GM18511 (cell line): ENCODE measurements around the gene ANGPTL8.

Source experiments
- ATAC-seq: cut with Tn5 transposase; IDR thresholded peaks from one replicate; pipeline ENCODE4 v1.9.1; 2021; ENCODE audit warnings: mild to moderate bottlenecking, moderate library complexity; ENCODE audit not compliant: unreplicated experiment

Gene ANGPTL8

DNA sequence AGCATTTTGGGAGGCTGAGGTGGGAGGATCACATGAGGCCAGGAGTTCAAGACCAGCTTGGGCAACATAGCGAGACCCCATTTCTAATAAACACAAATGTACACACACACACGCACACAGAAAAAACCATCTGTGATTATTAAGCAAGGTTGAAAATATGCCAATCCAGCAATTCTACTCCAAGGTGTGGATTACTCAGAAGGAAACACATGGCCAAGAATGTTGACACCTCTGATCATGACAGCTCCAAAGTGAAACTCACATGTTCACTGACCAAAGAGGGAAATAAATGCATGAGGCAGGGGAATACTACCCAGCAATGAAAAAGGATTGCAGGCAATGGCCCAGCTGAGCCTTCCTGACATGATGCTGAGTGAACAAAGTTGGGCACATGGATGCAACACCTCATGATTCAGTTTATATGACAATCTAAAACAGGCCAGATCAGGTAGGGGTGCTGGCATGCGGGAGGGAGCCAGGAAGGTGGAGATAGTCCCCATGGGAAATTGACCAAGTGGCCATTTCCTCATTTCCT is 18.5 kb downstream of the ANGPTL8 start:
- ATAC-seq: no peak

DNA sequence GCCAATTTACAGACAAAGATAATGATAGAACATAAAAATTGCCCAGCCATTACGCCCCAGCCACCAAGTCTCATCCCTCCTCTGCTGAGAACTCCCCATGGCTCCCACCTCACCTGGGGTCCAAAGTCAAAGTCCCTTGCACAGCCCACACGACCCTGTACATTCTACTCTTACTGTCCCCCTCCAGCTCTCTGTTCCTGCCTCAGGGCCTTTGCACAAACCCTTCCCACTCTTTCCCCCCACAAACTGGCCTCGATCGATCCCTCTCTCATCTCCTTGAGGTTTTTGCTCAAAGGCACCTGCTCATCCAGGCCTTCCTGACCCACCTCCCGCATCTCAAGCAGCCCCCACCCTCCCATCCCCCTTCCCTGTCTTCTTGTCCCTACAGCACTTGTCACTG is 21.6 kb downstream of the ANGPTL8 start:
- ATAC-seq: no peak

DNA sequence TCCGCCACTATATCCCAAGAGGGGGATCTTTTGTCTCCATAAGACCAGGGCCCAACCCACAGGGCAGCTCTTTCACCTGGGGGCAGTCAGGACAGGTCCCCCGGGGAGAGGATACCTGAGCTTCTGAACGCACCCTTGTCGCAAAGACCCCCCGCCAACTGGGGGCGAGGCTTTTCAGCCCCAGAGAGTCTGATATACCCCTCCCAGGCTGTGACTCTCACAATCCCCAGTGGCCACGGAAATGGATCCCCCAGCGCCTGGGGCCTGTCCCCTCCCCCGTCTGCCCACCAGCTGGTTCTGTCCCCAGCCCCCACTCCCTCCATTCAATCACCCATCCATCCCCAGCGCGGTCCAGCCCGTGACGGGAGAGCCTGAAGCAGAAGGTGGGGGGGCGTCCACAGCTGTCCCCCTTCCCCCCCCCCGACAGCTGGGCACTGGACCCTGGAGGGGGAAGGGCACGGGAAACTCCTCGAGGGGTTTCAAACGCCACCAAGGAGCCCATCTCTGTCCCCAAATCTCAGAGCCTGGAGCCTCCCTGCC is 22.1 kb downstream of the ANGPTL8 start:
- ATAC-seq: no peak

DNA sequence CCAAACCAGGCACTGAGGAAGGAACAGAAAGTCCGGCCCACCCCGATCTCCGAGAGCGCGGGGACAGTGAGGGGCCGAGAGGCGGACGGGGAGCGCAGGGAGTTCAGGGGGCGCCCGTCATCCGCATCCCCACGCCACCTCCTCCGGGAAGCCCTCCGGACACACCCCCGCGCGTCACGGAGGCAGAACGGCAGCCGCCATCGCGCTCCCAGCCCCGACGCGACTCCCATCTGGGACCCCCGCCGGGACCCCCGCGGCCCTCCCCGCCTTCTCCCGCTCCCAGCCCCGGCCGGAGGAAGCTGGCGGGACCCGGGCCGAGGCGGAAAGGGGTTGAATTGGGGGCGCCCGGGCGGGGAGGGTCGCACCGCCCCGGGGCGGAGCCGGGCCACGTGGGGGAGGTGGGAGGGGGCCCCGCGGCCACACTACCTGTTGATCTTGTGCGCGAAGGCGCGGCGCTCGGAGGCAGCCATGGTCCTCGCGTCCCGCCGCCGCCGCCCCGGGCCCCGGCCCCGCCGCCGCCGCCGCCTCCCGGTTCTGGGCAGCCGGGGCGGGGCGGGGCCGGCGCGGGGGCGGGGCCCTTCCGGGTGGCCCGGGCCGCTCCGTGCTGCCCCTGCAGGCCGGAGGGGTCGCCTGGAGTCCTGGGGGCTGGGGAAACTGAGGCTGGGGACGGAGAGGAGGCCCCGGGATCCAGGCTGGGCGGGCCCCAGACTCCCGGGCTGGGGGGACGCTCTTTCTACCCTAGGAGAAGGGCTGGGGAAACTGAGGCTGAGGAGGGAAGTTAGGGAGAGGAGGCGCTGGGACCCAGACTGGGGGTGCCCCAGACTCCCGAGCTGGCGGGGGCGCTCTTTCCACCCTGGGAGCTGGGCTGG is 22.8 kb downstream of the ANGPTL8 start, which contains the start of gene DOCK6:
DOCK6 (minus strand) TSS at position 554 of the 869 bp plus-strand sequence; CDS start at position 470, 84 bp downstream.
- no peak for ATAC-seq

DNA sequence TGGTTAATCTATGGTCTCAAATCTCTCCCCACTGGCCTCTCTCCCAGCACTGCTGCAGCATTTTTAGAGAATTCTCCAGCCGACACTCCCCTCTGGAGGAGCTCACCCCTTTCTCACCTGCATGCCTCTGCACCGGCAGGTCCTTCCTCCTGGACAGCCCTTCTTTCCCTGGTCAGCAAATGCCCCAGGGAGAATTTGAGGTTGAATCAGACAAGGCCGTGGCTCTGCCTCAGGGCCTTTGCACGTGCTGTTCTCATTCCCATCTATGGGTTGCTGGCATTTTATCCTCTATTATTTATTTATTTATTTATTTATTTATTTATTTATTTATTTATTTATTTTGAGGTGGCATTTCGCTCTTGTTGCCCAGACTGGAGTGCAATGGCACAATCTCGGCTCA is 24.3 kb downstream of the ANGPTL8 start:
- no peak for ATAC-seq

DNA sequence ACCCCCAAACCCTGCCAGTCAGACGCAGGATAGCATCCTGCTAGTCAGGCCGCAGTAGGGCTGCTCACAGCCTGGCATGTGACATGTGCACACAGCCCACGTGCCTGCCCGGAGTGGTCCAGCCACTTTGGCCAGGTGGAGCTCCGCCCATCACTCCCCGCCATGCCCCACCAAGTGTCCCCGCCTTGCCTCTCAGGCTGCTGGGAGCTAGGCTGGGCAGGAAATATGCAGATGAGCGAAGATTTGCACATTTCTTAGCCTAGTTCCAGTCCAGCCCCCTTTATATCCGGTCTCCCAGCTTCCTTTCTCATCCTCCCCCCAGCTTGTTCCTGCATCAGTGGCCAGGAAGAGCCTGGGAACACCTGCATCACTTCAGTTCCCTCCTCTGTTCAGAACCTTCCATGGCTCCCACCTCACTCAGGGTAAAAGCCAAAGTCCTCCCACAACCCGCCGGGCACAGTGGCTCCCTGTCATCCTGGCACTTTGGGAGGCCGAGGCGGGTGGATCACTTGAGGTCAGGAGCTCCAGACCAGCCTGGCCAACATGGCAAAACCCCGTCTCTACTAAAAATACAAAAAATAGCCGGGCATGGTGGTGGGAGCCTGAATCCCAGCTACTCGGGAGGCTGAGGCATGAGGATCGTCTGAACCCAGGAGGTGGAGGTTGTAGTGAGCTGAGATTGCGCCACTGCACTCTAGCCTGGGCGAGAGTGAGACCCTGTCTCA is 25.2 kb downstream of the ANGPTL8 start:
- ATAC-seq: no peak

DNA sequence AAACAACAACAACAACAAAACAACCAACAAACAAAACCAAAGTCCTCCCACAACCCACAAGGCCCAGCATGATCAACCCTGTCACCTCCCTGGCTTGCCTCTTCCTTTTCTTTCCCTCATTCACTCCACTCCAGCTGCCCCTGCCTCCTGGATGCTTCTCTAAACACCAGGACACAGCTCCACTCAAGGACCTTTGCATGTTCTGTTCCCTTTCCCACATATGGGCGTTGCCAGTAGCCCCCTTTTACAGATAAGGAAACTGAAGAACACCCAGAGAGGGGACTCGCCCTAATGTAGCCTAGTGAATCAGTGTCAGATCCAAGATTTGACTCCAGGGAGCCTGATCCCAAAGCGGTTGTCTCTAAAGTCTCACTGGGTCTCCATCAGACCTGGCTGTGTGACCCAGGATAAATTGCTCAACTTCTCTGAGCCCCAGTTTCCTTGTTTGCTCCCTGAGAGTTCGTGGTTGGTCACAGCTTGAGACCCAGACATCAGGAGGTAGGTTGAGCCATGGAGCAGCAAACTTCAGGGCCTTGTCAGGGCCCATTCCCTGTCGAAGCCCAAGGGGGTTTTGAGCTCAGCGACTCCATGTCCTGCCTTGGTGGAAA is 25.9 kb downstream of the ANGPTL8 start:
- no peak for ATAC-seq

DNA sequence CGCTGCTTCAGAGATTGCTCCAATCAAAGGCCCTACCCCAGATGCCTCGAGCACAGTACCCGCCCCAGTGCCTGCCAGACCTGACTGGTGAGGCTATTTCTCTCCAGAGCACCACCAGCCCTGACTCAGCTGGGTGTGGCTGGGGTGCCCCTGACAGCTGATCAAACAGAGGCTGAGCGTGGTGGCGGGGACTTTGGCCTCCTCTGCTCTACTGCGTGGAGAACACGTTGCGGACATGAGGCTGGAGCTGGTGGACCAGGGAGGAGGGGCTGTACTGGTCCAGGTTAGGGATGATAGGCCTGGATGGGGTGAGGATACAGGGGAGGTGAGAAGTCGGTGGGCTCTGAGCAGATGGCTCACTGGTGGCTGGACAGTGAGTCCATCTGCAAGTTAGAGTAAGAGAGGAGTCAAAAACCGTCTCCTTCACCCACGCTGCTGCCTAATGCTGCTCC is 26.4 kb downstream of the ANGPTL8 start:
- ATAC-seq: no peak

DNA sequence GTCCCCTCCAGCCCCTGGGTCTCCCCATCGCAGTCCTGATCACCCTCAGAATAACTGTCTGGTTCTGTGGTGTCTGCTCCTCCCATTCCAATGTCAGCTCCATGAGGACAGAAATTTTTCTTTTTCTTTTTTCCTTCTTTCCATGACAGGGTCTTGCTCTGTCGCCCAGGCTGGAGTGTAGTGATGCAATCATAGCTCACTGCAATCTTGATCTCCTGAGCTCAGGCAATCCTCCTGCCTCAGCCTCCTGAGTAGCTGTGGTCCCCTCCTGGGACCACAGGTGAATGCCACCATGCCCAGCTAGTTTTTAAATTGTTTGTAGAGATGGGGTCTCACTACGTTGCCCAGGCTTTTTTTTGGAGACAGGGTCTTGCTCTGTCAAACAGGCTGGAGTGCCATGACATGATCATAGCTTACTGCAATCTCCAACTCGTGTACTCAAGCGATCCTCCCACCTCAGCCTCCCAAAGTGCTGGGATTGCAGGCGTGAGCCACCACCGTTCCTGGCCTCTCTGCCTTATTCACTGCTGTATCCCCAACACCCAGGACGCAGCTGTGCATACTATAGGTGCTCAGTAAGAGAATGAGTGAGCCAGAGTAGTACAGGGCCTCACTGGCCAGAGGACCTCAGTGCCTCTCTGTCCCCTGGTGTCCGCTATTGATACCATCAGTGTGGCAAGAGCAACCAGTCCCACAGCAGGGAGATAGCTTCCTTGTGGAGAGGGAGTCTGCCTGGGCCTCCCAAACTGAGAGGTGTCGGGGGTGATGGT is 28.1 kb downstream of the ANGPTL8 start:
- ATAC-seq: no peak

DNA sequence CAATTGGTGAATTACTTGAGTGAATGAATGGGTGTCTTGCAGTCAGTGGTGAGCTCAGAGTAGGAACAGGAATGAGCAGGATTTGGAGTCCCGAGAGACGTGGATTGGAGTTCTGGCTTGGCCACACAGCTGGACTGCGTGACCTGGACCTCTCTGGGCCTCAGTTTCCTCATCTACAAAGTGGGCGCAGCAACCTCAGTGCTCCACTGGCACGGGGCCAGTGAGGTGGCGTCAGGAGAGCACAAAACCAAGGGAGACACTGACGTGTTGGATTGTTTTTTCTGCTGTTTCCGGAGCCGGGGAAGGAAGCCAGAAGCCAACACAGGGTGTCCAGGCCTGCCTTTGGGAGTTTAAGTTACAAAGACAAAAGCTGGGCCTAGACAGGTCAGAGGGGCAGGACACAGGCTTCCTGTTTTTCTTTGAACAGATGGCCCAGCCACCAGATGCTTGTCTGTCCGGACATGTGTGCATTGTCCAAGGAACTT is 29.4 kb downstream of the ANGPTL8 start:
- no peak for ATAC-seq

DNA sequence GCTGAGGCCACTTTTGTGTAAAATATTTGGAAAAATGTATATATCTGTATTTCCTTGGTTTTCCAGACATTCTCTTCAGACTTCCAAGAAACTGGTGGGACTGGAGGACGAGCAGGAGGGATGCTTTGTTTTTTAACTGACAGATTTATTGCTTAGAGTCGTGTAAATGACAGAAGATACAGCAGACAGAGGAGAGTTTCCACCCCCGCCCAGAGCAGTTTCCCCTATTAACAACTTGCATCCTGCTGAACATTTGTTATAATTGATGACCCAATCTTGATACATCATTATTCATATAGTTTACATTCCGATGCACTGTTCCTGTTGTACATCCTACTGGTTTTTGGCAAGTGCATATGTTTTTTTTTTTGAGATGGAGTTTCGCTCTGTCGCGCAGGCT is 30.0 kb downstream of the ANGPTL8 start:
- ATAC-seq: no peak

DNA sequence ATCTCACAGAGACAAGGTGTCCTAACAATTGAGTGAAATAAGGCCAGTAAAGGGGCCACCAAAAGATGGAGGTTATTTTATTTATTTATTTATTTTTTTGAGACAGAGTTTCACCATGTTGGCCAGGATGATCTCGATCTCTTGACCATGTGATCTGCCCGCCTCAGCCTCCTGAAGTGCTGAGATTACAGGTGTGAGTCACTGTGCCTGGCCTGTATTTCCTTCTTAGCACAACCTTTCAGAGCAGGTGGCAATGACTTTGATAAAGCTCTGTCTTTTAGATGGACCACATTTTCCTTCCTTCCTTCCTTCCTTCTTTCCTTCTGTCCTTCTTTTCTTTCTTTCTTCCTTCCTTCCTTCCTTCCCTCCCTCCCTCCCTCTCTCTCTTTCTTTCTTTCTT is 33.9 kb downstream of the ANGPTL8 start:
- ATAC-seq: no peak

DNA sequence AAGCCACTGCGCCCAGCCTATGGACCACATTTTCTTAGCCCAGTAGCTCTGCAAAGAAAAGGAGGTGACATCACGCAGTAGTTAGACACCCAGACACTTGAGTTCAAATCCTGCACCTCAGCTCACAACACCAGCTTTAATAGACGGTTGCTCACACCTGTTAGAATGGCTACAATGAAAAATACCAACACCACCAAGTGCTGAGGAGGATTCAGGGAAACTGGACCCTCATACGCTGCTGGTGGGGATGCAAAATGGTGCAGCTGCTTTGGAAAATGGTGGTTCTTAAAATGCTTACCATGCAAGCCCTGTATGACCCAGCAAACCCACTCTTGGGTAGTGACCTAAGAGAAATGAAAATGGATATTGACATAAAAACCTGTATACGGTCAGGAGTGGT is 34.6 kb downstream of the ANGPTL8 start:
- ATAC-seq: no peak

DNA sequence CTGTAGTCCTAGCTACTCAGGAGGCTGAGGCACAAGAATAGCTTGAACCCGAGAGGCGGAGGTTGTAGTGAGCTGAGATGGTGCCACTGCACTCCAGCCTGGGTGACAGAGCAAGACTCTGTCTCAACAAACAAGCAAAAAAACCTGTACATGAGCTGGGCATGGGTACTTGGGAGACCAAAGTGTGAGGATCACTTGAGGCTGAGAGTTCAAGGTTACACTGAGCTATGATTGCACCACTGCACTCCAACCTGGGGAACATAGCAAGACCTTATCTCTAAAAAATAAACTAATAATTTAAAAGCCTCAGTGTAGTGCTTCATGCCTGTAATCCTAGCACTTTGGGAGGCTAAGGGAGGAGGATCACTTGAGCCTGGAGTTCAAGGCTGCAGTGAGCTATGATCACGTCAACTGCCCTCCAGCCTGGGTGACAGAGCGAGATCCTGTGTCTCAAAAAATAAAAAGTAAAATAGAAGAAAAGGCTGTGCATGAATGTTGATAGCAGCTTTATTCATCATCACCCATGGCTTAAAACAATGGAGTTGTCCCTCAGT is 35.2 kb downstream of the ANGPTL8 start:
- ATAC-seq: no peak

DNA sequence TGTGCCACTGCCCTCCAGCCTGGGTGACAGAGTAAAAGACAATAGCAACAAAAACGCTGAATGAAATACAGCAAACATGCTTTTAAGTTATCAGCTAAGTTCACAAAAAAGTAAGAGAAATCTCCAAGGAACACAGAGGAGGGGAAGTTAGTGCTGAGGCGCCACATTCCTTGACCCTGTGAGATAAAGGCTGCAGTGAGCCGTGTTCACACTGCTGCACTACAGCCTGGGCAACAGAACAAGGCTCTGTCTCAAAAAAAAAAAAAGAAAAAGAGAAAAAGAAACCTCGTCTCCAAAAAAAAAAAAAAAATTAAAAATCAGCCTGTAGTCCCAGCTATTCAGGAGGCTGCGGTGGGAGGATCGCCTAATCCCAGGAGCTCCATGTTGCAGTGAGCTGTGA is 39.3 kb downstream of the ANGPTL8 start:
- no peak for ATAC-seq

DNA sequence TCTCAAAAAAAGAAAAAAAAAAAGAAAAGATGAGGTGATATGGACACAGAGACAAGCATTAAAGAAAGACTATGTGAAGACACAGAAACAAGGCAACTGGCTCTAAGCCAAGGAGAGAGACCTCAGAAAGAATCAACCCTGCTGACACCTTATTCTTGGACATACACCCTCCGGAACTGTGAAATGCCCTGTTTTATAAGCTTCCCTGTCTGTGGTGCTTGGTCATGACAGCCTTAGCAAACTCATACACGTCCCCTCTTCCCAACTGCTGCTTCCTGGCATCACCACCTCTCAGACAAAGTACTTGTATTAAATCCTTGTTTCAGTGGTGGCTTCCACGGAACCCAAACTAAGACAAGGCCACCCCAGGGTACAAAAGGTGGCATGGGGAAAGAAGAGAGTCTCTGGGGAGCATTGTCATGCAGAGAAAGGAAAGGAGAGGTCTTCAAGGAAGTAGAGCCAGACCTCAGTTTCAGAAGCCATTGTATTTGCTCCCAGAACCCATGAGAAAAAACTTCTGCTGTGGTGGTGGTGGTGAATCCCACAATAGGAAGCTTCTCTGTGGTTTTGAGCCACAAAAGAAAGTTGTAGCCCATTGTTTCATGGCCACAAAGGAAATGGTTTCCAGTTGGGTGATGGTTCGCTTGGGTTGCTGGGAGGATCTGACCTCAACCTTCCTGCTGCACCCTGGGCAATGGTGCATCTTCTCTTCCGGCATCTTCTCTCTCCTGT is 40.3 kb downstream of the ANGPTL8 start:
- no peak for ATAC-seq

DNA sequence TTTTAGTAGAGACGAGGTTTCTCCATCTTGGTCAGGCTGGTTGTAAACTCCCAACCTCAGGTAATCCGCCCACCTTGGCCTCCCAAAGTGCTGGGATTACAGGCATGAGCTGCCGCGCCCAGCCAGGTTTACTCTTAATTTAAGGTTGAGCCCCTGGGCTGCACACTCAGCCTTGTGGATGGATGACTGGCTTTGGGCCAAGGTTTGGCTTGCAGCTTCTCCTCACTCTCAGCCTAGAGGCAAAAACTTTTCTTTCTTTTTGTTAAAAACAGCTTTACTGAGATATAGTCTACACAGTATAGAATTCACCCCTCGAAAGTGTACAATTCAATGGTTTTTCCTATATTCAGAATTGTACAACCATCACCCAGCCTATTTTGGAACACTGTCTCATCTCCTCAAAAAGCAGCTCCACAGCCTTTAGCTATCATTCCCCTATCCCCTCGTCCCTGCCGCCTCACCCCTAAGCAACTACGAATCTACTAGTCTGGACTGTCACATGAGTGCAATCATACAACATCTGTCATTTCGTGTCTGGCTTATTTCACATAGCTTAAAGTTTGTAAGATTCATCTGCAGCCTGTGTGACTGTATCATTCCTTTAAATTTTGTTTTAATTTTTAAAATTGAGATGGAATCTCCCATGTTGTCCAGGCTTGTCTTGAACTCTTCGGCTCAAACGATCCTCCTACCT is 42.1 kb downstream of the ANGPTL8 start:
- ATAC-seq: no peak

DNA sequence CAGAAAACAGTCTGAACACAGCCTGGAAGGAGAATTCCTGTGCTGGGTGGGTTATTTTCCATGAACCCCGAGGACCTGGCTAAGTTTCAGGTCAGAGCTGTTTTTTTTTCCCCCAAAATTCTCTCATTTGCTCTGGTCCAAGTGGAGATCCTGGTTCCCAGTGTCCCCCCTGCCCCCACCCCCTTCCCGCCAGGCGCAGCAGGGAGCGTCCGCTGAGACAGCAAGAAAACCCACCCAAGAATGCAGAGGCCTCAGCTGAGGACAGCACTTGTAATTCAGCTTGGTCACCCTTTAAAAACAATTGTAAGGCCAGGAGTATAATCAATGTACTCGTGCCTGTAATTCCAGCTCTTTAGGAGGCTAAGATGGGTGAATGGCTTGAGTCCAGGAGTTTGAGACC is 45.1 kb downstream of the ANGPTL8 start:
- ATAC-seq: no peak
